ENCODE results near the gene POPDC2.

GRCh38 chr3:119642746-119643473 lies 17.5 kb downstream of the POPDC2 start:
- no peak for TF ChIP-seq CTCF (IDR thresholded peaks at IDR 0.05; ENCODE audit: extremely low read depth in 1 of 2, insufficient read depth in 1 of 2, low read depth in 1 of 2, low read length in 2 of 2)
- TF ChIP-seq POLR2A (IDR thresholded peaks at IDR 0.05; ENCODE audit: low read depth, low read length) = no peak
- TF ChIP-seq EZH2 (IDR thresholded peaks at IDR 0.05; ENCODE audit: borderline replicate concordance, low read depth, low read length, severe bottlenecking) = no peak

All from endothelial cell of umbilical vein (primary cell).